Calu3 (cell line): Measurements from ENCODE around the gene H2BK1. TPM values are rescaled to one million over a fixed set of nuclear protein-coding genes. Genes with fewer than 3 reads are reported as not detected.

Experiments
- BruUV-seq: library from RNA; stranded (reverse); fragments of 400-500 nt; replicated peaks from 2 replicates; lab custom pipeline; 2021; lab: Mats Ljungman, UMichigan
- CTCF ChIA-PET: fragments of 300-600 bp; sonication (Branson Sonifier 250); formaldehyde crosslinking; loops from one replicate; lab custom pipeline; 2022; ENCODE audit warnings: antibody characterized with exemption; lab: Charles Lee
- DNase-seq: peaks from one replicate; pipeline ENCODE4 v3.0.0; 2022
- H3K27ac Mint-ChIP-seq: one replicate; pipeline ENCODE4 v1.8.0; 2022; ENCODE audit warnings: mixed read lengths; ENCODE audit not compliant: unreplicated experiment
- H3K27me3 Mint-ChIP-seq: one replicate; pipeline ENCODE4 v1.8.0; 2022; ENCODE audit warnings: mixed read lengths; ENCODE audit not compliant: unreplicated experiment
- H3K36me3 Mint-ChIP-seq: one replicate; pipeline ENCODE4 v1.8.0; 2022; ENCODE audit warnings: mild to moderate bottlenecking, moderate library complexity, mixed read lengths; ENCODE audit not compliant: insufficient read depth, unreplicated experiment
- H3K4me1 Mint-ChIP-seq: one replicate; pipeline ENCODE4 v1.8.0; 2022; ENCODE audit warnings: mild to moderate bottlenecking, low read depth, mixed read lengths; ENCODE audit not compliant: unreplicated experiment
- H3K4me3 Mint-ChIP-seq: one replicate; pipeline ENCODE4 v1.8.0; 2022; ENCODE audit warnings: mild to moderate bottlenecking, low read depth, moderate library complexity, mixed read lengths; ENCODE audit not compliant: unreplicated experiment
- H3K9me3 Mint-ChIP-seq: one replicate; pipeline ENCODE4 v1.8.0; 2022; ENCODE audit warnings: low read depth, mixed read lengths; ENCODE audit not compliant: unreplicated experiment
- CTCF ChIP-seq: fragments of 200-600 bp; IDR thresholded peaks from one replicate; pipeline ENCODE4 v1.8.0; 2022; ENCODE audit warnings: antibody characterized with exemption; ENCODE audit not compliant: unreplicated experiment
- intact Hi-C: fragments of 100-400 bp; cut with micrococcal nuclease; formaldehyde crosslinking; loops from one replicate; pipeline ENCODE4 v1.10.0; 2022; ENCODE audit not compliant: unreplicated experiment
- total RNA-seq: library from RNA; stranded (reverse); gene quantifications from 2 replicates; pipeline ENCODE4 v1.2.3, GENCODE V29; 2022

The H2BK1 gene
- total RNA-seq, 1 experiment from 2014 or later: not detected

- no TSS peak for BruUV-seq
- Mint-ChIP-seq H3K9me3 (no peaks in the 10 kb centered on the region), H3K27me3 (no peaks in the 10 kb centered on the region), H3K4me3 (no peak overlapping the region), H3K4me1 (no peaks in the 10 kb centered on the region), H3K36me3 (peaks cover 7% of the 10 kb centered on the region), H3K27ac (no peak overlapping the region)
- intact Hi-C loops: no loop called here
- no peak for TF ChIP-seq CTCF
- DNase-seq: no peak
- CTCF ChIA-PET: no interaction called here
Measured at GRCh38 chr7:151197932-151198331, 12.4 kb downstream of the H2BK1 start.

GRCh38 chr7:151195616-151196450, 14.5 kb downstream of the H2BK1 start:
- Mint-ChIP-seq H3K27me3 (peaks cover 8% of the 10 kb centered on the region), H3K4me3 (no peak overlapping the region), H3K4me1 (no peaks in the 10 kb centered on the region), H3K27ac (no peak overlapping the region), H3K36me3 (peaks cover 7% of the 10 kb centered on the region), H3K9me3 (no peaks in the 10 kb centered on the region)
- BruUV-seq: no TSS peak
- CTCF ChIA-PET: interaction anchor here (0.5 kb wide), 1 partner anchor 33 kb away, joined by 3 read pairs; no protein-coding TSS in a partner anchor
- TF ChIP-seq CTCF: no peak
- no peak for DNase-seq
- intact Hi-C loops: no loop called here

GRCh38 chr7:151194188-151194587, 16.1 kb downstream of the H2BK1 start:
- no peak for TF ChIP-seq CTCF
- Mint-ChIP-seq H3K4me3 (no peak overlapping the region), H3K27ac (no peak overlapping the region), H3K36me3 (peaks cover 7% of the 10 kb centered on the region), H3K4me1 (no peaks in the 10 kb centered on the region), H3K27me3 (peaks cover 25% of the 10 kb centered on the region), H3K9me3 (no peaks in the 10 kb centered on the region)
- no peak for DNase-seq
- CTCF ChIA-PET: no interaction called here
- BruUV-seq: no TSS peak
- intact Hi-C loops: no loop called here

GRCh38 chr7:151193203-151193978, 16.9 kb downstream of the H2BK1 start:
- CTCF ChIA-PET: no interaction called here
- no peak for TF ChIP-seq CTCF
- intact Hi-C loops: no loop called here
- BruUV-seq: no TSS peak
- H3K9me3 Mint-ChIP-seq: no peaks in the 10 kb centered on the region
- no peaks in the 10 kb centered on the region for H3K4me1 Mint-ChIP-seq
- no peak for DNase-seq
- peaks cover 33% of the 10 kb centered on the region for H3K27me3 Mint-ChIP-seq
- H3K27ac Mint-ChIP-seq: no peak overlapping the region
- H3K4me3 Mint-ChIP-seq: no peak overlapping the region
- H3K36me3 Mint-ChIP-seq: peaks cover 7% of the 10 kb centered on the region
